Stimulated activated CD4-positive, alpha-beta T cell treated with anti-CD3 and anti-CD28 coated beads, Interleukin-1b, Interleukin-23, amount 100 ng/mL, for 48 hours (primary cell): ENCODE results near the gene PPP1R10.

Experiments used
- DNase-seq: peaks from one replicate; pipeline ENCODE4 v3.0.0-alpha.2; 2020

The PPP1R10 gene

DNA sequence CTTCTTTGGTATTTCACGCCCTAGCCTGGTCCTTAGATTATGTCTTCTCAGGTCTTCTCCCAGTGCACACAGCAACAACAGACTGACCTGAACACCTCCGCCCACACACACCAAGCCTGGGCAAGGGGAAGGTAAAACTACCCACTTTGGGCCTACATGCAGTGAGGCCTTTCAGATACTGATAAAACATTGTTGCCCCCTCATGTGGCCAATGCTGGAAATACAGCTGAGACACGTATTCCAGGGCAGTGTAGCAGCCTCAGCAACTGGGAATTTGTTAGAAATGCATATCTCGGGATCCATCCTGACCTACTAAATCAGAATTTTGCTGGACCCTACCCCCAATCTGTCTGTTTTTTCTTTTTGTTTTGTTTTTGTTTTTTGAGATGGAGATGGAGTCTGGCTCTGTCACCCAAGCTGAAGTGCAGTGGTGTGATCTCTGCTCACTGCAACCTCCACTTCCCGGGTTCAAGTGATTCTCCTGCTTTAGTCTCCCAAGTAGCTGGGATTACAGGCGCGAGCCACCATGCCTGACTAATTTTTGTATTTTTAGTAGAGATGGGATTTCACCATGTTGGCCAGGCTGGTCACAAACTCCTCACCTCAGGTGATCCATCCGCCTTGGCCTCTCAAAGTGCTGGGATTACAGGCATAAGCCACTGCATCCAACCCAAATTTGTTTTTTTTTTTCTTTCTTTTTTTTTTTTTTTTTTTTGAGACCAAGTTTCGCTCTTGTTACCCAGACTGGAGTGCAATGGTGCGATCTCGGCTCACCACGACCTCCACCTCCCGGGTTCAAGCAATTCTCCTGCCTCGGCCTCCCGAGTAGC, 19.5 kb downstream of the PPP1R10 start:
- DNase-seq, result peak; percentile 72

DNA sequence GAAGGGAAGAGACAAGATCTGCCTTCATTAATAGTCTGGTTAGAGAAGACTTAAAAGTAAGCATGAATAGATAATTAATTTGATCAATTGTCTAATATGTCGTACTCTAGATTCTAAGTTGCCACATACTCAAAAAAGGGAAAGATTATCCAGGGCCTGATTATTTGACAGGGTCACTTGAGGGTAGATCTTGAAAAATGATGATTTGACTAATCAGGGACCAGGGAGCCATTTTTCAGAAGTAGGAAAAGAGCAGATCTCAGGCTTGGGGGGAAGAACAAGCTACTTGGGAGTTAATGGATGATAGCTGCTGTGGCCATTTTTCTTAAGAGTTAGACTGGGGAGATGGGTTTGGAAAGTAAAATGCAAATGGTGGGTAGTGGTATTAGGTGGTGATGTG, 24.8 kb downstream of the PPP1R10 start:
- no peak for DNase-seq

DNA sequence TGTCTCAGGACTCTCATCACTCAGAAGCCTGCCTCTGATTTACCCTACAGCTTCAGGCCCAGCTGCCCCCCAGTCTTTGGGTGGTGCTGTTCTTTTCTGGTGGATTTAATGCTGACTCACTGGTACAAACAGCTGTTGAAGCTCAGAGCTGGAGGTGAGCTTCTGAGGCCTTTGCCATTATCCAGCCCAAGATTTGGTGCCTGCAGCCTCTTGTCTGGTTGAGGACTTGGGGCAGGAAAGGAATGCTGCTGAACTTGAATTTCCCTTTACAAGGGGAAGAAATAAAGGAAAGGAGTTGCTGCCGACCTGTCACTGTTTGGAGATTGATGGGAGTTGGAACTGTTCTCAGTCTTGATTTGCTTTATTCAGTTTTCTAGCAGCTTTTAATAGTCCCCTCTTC, 26.0 kb downstream of the PPP1R10 start:
- no peak for DNase-seq

DNA sequence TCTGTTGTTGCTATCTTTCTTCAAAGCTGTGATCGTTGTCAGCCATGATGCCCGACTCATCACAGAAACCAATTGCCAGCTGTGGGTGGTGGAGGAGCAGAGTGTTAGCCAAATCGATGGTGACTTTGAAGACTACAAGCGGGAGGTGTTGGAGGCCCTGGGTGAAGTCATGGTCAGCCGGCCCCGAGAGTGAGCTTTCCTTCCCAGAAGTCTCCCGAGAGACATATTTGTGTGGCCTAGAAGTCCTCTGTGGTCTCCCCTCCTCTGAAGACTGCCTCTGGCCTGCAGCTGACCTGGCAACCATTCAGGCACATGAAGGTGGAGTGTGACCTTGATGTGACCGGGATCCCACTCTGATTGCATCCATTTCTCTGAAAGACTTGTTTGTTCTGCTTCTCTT, 26.5 kb downstream of the PPP1R10 start:
- DNase-seq, result no peak

DNA sequence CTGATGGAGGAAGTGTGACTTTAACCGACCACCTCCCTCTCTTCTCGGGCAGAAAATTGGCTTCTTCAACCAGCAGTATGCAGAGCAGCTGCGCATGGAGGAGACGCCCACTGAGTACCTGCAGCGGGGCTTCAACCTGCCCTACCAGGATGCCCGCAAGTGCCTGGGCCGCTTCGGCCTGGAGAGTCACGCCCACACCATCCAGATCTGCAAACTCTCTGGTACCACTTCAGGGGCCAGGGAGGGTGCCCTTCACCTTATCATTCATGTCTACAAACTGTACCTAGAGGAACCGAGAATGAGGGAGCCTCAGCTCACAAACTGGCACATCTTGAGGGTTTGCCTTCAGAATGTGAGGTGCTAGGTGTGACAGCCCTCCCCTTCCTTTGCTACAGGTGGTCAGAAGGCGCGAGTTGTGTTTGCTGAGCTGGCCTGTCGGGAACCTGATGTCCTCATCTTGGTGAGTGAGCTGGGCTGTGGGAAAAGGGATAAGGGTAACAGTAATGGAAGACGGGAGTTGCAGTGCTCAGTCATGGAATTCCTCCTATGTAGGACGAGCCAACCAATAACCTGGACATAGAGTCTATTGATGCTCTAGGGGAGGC, 27.2 kb downstream of the PPP1R10 start:
- DNase-seq, result no peak

DNA sequence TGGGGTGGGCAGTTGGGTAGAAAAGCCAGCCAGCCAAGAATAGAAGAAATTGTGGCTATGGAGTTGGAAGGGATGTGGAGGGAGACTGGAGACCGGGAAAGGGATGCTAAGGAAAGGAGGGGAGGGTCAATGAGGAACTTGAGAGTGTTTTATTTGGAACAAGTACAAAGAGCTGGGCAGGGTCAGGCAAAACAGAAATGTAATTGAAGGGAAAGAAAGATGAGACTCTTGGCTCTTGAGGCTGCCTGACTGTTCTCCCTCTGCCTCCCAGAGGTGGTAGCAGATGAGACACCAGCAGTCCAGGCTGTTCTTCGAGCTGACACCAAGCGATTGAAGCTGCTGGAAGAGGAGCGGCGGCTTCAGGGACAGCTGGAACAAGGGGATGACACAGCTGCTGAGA, 33.1 kb downstream of the PPP1R10 start:
- no peak for DNase-seq

DNA sequence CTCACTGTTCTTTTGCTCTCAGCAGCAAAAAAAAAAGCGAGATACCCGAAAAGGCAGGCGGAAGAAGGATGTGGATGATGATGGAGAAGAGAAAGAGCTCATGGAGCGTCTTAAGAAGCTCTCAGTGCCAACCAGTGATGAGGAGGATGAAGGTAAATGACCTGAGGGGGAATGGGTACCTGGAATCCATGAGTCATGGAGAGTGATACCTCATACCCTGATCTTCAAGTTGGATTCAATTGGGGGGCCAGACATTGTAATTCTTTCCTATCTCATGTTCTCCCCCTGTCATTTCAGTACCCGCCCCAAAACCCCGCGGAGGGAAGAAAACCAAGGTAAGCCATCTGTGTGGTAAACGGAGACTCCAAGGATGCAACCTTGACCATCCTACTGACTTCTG, 39.0 kb downstream of the PPP1R10 start:
- DNase-seq, result no peak

DNA sequence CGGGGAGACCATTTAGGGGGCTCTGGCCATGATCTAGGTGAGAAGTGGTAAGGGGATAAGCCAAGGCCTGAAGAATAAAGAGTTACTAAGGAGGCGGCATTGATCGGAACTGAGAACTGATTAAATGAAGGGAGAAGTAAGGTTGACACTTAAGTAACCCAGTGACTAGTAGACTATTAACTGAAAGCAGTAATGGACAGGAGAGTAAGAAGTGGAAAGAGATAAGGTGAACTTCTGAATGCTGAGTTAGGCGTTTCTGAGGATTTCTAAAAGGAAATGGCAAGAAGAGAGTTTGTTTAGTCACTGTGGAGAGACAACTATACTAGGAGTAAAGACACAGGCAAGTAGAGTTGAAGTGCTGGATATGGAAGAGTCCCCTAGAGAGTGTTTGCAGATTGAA, 43.9 kb downstream of the PPP1R10 start:
- no peak for DNase-seq

DNA sequence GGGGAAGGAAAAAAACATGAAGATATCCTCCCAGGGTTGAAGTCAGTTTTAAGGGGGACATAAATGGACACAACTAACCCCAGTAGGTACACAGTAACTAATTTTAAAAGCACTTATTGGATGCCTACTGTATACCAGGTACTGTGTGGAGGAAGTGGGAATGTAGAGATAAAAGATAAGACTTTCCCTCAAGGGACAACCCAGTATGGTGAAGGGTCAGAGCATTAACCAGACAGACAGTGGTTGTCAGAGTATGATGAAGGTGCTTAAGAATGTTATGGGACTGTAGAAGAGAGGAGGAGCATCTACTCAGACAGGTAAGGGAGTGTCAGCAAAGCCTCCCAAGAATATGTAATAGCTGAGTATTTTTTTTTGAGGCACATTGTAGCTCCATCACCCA, 44.9 kb downstream of the PPP1R10 start:
- DNase-seq, result no peak

DNA sequence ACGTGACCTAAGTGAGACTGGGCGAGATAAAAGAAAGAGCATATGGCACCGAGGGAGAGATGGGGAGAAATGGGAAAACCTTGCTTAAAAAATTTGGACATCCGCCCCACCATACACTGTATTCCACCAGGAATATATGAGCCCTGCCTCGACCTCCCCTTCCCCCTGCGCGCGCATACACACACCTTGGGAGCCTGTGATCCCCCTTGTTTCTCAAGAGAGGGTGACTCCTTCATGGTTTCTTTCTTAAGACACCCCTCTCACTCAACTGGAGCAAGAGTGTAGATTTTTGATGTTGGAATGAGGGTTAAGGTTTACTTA, 45.3 kb downstream of the PPP1R10 start:
- no peak for DNase-seq

DNA sequence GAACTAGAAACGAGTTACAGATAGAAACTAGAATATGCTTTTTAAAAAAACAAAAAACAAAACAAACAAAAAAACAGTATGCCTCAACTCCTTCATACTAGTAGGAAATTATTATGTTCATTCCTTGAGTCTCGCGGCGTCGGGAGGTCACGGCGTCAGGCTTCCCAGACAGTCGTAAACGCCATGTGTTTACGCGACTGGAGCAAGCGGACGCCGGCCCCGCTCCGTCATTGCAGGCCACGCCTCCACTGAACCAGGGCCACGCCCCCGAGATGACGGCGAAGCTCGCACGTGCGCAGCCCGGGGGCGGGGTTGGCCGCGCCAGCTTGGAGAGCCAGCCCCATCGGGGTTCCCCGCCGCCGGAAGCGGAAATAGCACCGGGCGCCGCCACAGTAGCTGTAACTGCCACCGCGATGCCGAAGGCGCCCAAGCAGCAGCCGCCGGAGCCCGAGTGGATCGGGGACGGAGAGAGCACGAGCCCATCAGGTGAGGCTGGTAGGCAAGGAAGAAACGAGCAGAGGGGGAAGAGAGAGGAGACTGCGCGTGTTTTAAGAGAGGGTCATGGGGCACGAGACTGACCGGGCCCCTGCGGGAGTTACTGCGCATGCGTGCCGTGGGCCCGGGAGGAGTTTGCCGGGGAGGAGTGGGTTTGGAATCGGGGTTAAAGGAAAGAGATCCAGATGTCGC, 45.8 kb downstream of the PPP1R10 start, which contains the start of gene ABCF1:
Gene ABCF1, plus strand, starts transcription at position 368 of the 687 bp plus-strand sequence. Its CDS starts 46 bp downstream, at position 414.
- DNase-seq, result peak; percentile 99

DNA sequence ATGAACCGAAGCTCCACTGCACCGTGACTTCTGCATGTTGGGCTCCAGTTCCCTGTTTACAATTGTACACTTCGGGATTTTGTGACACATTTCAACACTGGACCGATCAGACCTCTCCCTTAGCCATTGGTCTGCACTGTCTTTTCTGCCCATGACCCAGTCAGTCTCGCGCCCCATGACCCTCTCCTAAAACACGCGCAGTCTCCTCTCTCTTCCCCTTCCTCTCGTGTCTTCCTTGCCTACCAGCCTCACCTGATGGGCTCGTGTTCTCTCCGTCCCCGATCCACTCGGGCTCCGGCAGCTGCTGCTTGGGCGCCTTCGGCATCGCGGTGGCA, 46.3 kb downstream of the PPP1R10 start:
- no peak for DNase-seq

DNA sequence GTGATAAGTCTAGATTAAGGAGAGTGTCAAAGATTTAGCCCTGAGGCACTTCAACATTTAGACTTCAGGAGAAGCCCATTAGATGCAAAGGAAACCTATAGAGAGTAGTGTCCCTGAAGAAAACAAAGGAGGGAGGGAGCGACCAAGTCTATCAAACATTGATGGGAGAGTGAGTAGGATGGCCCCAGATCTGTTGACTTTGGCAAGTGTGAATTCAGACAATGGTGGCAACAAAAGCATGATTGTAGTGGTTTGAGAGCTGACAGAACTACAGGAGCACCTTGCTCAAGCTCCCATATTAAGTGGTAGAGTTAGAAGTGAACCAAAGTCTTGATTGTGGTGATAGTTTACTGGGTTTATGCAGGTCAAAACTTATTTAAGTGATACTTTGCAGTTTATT, 46.8 kb downstream of the PPP1R10 start:
- DNase-seq, result no peak

DNA sequence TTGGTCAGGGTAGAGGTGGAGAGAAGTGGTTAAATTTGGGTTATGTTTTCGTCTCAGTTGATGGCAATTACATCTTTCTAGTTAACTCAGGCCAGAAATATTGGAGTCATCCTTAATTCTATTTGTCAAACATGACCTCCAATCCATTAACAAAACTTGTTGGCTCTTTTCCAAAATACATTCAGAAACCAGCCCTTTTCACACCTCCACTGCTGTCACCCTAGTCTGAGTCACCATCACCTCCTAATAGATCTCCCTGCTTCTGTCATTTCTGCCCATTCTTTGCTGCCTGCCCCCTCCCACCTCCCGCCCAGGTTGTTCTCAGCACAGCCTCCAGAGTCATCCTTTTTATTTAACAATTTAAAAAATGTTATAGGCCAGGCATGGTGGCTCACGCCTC, 48.8 kb downstream of the PPP1R10 start:
- DNase-seq, result peak; percentile 68

DNA sequence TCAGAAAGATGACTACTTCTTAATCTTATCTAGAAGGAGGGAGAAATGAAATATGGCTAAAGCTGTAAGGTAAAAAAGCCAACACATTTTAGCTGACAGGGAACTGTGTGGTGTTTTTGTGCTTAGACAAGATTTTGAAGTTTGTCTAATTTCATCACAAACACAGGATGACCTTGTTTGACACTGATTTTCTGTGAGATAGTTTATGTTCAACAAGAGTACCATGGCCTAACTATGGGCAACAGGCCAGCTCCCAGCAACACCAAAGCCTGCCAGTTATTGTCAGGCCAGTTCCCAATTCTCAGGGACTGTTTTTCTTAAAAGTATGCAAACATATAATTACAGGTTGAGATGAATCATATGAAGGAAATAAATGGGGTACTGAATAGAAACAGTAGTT, 51.3 kb downstream of the PPP1R10 start:
- DNase-seq, result no peak

DNA sequence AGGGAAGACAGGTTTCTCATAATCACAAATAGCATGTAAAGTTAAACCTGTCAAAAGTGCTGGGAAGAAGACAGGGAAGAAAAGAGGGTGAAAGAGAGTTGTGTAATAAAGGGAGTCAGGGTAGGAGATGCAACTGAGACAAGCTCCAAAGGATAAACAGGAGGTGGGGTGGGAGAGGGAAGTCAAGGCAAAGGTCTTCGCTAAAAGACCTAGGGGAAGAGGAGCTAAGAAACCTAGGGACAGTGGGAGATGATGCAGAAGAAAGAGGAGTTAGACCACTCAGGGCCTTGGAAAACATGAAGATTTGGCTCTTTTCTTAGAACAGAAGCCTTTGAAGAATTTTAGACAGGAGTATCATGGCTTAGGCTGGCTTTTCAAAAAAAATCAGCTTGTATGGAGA, 52.9 kb downstream of the PPP1R10 start:
- no peak for DNase-seq

DNA sequence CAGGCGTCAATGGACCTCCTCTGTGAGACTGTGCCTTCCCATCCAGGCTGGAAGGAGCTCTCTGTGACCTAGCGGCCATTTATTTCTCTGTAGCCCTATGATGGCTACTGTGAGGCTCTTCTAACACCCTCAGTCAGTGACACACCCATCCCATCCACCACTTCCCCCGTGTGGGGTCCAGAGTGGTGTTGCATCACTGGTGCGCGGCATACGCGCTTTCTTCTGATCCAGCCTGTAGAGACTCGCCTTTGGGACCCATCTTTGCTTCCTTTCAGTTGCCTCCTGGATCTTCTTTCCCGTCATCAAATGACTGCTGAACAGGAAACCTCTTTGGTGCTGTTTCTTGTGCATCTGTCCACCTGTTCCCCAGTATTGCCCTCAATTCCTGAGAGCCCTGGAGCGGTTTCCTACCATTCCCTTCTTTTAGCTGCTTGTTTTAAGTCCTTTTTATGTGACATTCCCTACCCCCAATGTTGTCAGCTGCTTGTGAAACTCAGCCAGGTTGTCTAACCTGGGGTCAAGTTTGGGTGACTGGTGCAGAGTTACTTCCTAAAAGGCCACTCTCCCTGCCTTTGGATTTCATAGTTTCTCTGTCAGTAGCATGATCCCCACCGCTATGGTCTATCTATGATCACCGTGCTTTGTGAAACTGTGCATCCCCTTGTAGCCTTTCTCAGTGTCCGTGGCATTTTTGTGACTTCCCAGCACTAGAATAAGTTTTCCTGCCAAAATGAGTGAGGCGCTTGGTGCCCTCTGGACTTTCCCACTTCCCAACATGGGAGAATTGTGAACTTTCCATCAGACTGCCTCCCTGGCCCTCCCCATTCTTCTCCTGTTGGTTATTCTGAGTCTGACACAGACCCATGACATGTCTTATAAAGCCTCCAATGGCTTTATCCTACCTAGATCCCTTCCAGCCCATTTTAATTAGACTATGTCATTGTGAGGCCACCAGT, 54.3 kb downstream of the PPP1R10 start:
- DNase-seq, result no peak

DNA sequence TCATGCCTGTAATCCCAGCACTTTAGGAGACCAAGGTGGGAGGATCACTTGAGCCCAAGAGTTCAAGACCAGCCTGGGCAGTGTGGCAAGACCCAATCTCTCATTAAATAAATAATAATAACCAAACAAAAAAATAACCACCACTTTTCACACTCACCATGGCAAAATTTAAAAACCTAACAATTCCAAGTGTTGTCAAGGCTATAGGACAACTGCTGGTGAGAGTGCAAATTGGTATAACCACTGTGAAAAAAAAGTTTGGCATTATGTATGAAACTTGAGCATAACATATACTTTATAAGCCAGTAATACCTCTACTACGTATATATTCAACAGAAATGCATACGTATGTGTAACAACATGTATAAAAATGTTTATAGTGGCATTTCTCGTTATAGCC, 56.1 kb downstream of the PPP1R10 start:
- DNase-seq, result no peak

DNA sequence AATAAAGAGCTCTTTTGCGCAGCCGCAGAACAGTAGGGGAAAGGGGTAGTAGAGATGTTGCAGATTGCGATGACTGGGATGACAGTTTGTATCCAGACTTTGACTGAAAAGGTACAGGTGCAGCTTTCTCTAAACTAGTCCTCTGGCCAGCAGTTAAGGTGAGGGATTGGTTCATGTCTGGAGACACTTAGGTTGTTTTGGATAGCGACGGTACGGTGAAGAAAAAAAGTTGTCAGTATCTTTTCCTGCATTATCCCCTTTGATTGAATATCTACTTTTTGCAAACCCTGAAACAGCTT, 59.4 kb downstream of the PPP1R10 start:
- DNase-seq, result no peak

DNA sequence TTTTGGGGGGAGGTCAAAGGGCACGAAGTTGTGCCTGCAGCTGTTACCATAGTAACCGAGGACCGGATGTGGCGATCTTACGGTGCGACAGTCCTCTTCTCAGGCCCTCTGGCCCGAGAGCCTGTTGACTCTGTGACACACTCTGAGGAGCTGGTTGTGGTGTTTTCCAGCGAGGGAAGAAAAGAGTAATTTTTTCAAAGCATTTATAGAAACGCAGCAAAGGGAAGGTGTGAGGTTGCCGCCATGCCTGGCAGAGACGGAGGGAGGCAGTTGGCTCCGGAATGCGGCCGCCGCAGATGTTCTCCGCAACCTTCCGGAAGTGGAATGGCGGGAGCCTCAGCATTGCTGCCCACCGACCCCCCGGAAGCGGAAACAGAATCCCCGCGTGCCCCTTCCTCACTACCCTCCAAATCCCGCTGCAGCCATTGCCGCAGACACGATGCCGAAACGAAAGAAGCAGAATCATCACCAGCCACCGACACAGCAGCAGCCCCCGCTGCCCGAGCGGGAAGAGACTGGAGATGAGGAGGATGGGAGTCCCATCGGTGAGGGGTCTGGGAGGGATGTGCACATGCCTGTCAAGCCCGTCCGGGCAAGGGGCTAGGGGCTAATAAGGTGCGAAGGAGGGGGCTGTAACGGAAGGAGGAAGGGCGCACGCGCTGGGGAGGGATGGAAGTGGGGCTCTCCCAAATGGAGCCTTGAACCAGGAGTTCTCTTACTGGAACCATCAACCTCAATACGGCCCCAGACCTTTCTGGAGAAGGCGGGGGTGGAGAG, 59.9 kb downstream of the PPP1R10 start, which contains the start of gene PRR3:
Gene PRR3, plus strand, starts transcription at position 390 of the 777 bp plus-strand sequence. Its CDS starts 50 bp downstream, at position 440.
- peak; percentile 93 for DNase-seq

DNA sequence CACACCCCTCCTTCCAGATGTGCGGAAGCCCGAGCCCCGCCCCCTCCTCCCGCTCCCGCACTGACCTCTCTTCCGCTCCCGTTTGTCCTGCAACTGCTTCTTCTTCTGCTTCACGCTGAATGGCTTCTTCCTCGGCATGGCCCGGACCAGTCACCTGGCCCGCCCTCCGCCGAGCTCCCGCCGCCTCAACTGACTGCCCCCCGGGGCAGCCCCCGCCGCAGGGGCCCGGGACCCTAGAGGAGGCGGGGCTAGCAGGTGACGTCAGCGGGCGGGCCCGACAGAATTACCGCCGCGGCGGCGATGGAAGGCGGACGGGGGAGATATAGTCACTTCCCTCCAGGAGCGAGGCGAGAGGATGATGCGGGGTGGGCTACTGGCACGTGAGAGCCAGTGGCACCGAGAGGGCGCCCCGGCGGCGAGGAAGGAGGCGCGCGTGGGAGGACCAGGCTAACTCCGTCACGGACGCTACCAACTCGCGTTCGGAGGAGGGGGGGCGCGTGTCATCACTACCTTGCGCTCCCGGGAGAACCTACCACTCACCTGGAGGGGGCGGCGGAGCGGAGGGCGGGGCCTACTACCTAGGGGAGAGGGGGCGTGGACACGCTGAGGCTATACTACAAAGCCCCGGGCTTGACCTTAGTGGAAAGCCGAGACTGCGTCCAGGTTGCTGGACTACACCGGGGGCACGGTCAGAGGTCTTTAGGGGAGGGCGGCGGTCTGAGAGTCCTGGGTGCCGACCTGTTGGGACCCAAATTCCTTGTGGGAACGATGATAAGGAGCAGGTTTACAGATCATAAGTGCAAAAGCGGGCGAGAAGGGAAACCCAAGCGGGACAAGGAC, 60.8 kb downstream of the PPP1R10 start, which contains the start of gene GNL1:
Gene GNL1, minus strand, starts transcription at position 424 of the 840 bp plus-strand sequence. Its CDS starts 286 bp downstream, at position 138.
- DNase-seq, result peak; percentile 100

DNA sequence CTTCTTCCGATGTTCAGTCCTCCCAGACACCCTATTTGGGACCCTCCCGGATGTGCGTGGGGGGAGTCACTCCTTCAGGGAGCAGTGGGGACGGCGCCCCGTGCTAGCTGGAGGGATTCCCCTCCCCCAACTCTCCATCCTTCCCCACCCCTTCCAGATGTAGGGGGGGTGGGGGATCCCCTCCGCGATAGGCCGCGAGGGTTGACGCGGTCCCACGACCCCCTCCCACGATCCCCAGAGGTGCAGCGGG, 61.3 kb downstream of the PPP1R10 start:
- no peak for DNase-seq
